CD14-positive monocyte (primary cell): ENCODE measurements around the gene RING1. TPM values are rescaled to one million over a fixed set of nuclear protein-coding genes. Genes with fewer than 3 reads are reported as not detected.
"Not testable (repeated sequence)": the region's sequence is repeated elsewhere in the genome, so short reads cannot be mapped to it uniquely, and the experiment has no call there.

Experiments
- DNase-seq, 3 donors: peaks; one replicate each; pipeline ENCODE4 v3.0.0-alpha.2; 2011 to 2022
- H2AFZ ChIP-seq: 2 replicates; pipeline ENCODE4 v1.6.0; 2012; ENCODE audit warnings: mild to moderate bottlenecking, low read depth, low read length, inconsistent platforms; ENCODE audit not compliant: insufficient read depth, poor library complexity, severe bottlenecking
- H3K27ac ChIP-seq, 2 donors: 1 replicate in 1 of 2; 2 replicates in 1 of 2; pipeline ENCODE4 v1.5.1; 2012 to 2013; ENCODE audit warnings: low read length in 2 of 2, control low read depth in 1 of 2, inconsistent platforms in 1 of 2, low read depth in 1 of 2, mild to moderate bottlenecking in 1 of 2
- H3K27me3 ChIP-seq, 2 donors: one replicate each; pipeline versions ENCODE4 v1.6.0 to v1.6.1; 2011 to 2013; ENCODE audit warnings: low read length in 2 of 2; ENCODE audit not compliant: control insufficient read depth in 2 of 2, insufficient read depth in 2 of 2
- H3K36me3 ChIP-seq, 2 donors: replicated peaks in 1 of 2; 1 replicate in 1 of 2; 2 replicates in 1 of 2; pipeline versions ENCODE4 v1.5.1 to v1.6.1; 2012 to 2013; ENCODE audit warnings: low read length in 2 of 2, control low read depth in 1 of 2, inconsistent platforms in 1 of 2, mild to moderate bottlenecking in 1 of 2; ENCODE audit not compliant: insufficient read depth in 2 of 2, control insufficient read depth in 1 of 2
- H3K4me1 ChIP-seq, 2 donors: 1 replicate in 1 of 2; 2 replicates in 1 of 2; pipeline versions ENCODE4 v1.5.1 to v1.6.1; 2012 to 2013; ENCODE audit warnings: low read length in 2 of 2, control low read depth in 1 of 2, inconsistent platforms in 1 of 2, mild to moderate bottlenecking in 1 of 2, moderate library complexity in 1 of 2; ENCODE audit not compliant: insufficient read depth in 2 of 2, control insufficient read depth in 1 of 2
- H3K4me2 ChIP-seq: replicated peaks from 2 replicates; pipeline ENCODE3; 2012; ENCODE audit warnings: low read length, moderate library complexity, mild to moderate bottlenecking; ENCODE audit not compliant: poor library complexity, severe bottlenecking; ENCODE audit errors: extremely low read depth
- H3K4me3 ChIP-seq, 3 experiments: fragments of 200-600 bp in 1 of 3; sonication (generic) in 1 of 3; replicated peaks in 1 of 3; 1 replicate in 2 of 3; 2 replicates in 1 of 3; pipeline ENCODE4 v1.5.1; 2011 to 2013; ENCODE audit warnings: low read length in 3 of 3, mild to moderate bottlenecking in 3 of 3, control low read depth in 2 of 3, low read depth in 2 of 3, inconsistent platforms in 1 of 3, moderate library complexity in 1 of 3
- H3K79me2 ChIP-seq: 2 replicates; pipeline ENCODE4 v1.6.0; 2012; ENCODE audit warnings: mild to moderate bottlenecking, control low read depth, inconsistent platforms, low read length, moderate library complexity; ENCODE audit not compliant: insufficient read depth
- H3K9ac ChIP-seq: 2 replicates; pipeline ENCODE4 v1.6.0; 2017; ENCODE audit warnings: low read length, mild to moderate bottlenecking; ENCODE audit not compliant: insufficient read depth, poor library complexity, severe bottlenecking
- H3K9me3 ChIP-seq, 2 donors: replicated peaks in 1 of 2; 1 replicate in 1 of 2; 2 replicates in 1 of 2; pipeline versions ENCODE4 v1.5.1 to v1.6.1; 2012 to 2013; ENCODE audit warnings: low read length in 2 of 2, control low read depth in 1 of 2; ENCODE audit not compliant: control insufficient read depth in 1 of 2, insufficient read depth in 1 of 2
- H4K20me1 ChIP-seq: 2 replicates; pipeline ENCODE4 v1.6.0; 2012; ENCODE audit warnings: mild to moderate bottlenecking, low read length, control low read depth, moderate library complexity; ENCODE audit not compliant: insufficient read depth
- H3K27ac Mint-ChIP-seq, 7 donors: one replicate each; pipeline ENCODE4 v1.8.0; 2020; ENCODE audit warnings: mild to moderate bottlenecking in 7 of 7, mixed read lengths in 7 of 7, moderate library complexity in 6 of 7, inconsistent platforms in 2 of 7
- H3K27me3 Mint-ChIP-seq, 3 donors: one replicate each; pipeline ENCODE4 v1.8.0; 2021 to 2022; ENCODE audit warnings: low read depth in 3 of 3, mild to moderate bottlenecking in 3 of 3, mixed read lengths in 3 of 3, moderate library complexity in 3 of 3, inconsistent platforms in 1 of 3
- H3K36me3 Mint-ChIP-seq, 2 donors: one replicate each; pipeline ENCODE4 v1.8.0; 2020; ENCODE audit warnings: mixed read lengths in 2 of 2, inconsistent platforms in 1 of 2, mild to moderate bottlenecking in 1 of 2
- H3K4me1 Mint-ChIP-seq: one replicate; pipeline ENCODE4 v1.8.0; 2020; ENCODE audit warnings: mild to moderate bottlenecking, mixed read lengths
- H3K4me3 Mint-ChIP-seq, 2 donors: one replicate each; pipeline ENCODE4 v1.8.0; 2020; ENCODE audit warnings: mild to moderate bottlenecking in 2 of 2, mixed read lengths in 2 of 2, moderate library complexity in 1 of 2
- H3K9me3 Mint-ChIP-seq, 7 donors: one replicate each; pipeline ENCODE4 v1.8.0; 2020 to 2022; ENCODE audit warnings: mixed read lengths in 7 of 7, mild to moderate bottlenecking in 6 of 7, moderate library complexity in 6 of 7, inconsistent platforms in 2 of 7
- WGBS: methylation state at CpG from one replicate; pipeline ENCODE4 v1.1.5; 2013; ENCODE audit warnings: missing lambda C conversion rate; ENCODE audit not compliant: insufficient coverage; 5-methylcytosine and 5-hydroxymethylcytosine counted together
- intact Hi-C, 2 donors: fragments of 100-400 bp; cut with micrococcal nuclease; formaldehyde crosslinking; loops; one replicate each; pipeline versions ENCODE4 v1.15.0 to v1.15.1; 2023
- polyA plus RNA-seq, 3 donors: library from polyadenylated mRNA; depleted of rRNA in 1 of 3; unstranded in 2 of 3; stranded (reverse) in 1 of 3; fragments of 300-500 nt in 2 of 3; fragments of >200 nt in 1 of 3; fragmentation: Illumina TruSeq in 2 of 3; gene quantifications; 1 replicate in 2 of 3; 2 replicates in 1 of 3; pipeline ENCODE4 v1.2.3, GENCODE V29; 2012 to 2021
- TF ChIP-seq, protein P1 (sequence below): fragments of 200-600 bp; IDR thresholded peaks from one replicate; pipeline ENCODE4 v1.8.0; 2022; ENCODE audit warnings: antibody characterized with exemption, mild to moderate bottlenecking

The RING1 gene
- polyA plus RNA-seq, 3 donors, result 4.6 to 27.9 (median 5.7) TPM

DNA sequence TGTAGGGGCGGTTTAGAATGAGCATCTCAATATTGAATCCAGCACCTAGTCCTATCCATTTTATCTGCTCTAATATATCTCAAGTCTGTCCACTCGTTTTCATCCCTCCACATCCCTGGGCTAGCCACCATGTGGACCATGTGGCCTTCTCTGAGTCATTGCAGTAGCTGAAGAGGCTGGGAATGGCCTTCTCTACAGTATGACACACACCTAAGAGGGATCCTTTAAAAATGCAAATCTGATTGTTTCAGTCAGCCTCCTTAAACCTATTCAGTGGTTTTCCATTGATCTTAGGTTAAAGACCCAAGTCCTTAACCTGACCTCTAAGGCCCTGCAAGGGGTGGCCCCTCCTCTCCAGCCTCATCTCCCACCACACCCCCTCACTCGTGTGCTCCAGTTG, 9.4 kb downstream of the RING1 start:
- Mint-ChIP-seq H3K4me3 (no peak overlapping the region), H3K4me1 (peaks cover 15% of the 10 kb centered on the region), H3K36me3 (peaks cover under 1 to 8% of the 10 kb centered on the region in 2 donors), H3K9me3 (peaks cover 0 to 7% (median under 1%) of the 10 kb centered on the region in 7 donors), H3K27me3 (peaks cover 33 to 37% (median 34%) of the 10 kb centered on the region in 3 donors), H3K27ac (no peak overlapping the region)
- Histone ChIP-seq H4K20me1 (no peaks in the 10 kb centered on the region), H3K4me2 (no peak overlapping the region), H3K4me1 (peaks cover 11 to 13% of the 10 kb centered on the region in 2 donors), H3K9me3 (no peaks in the 10 kb centered on the region), H3K27ac (no peak overlapping the region), H3K36me3 (no peaks in the 10 kb centered on the region), H3K27me3 (peaks cover 12 to 28% of the 10 kb centered on the region in 2 donors), H3K79me2 (no peaks in the 10 kb centered on the region), H3K4me3 (no peak overlapping the region), H2AFZ (no peak overlapping the region), H3K9ac (no peak overlapping the region)
- 69% methylated on average over 2 of the region's 3 CpGs for WGBS
- TF ChIP-seq, protein P1, sequence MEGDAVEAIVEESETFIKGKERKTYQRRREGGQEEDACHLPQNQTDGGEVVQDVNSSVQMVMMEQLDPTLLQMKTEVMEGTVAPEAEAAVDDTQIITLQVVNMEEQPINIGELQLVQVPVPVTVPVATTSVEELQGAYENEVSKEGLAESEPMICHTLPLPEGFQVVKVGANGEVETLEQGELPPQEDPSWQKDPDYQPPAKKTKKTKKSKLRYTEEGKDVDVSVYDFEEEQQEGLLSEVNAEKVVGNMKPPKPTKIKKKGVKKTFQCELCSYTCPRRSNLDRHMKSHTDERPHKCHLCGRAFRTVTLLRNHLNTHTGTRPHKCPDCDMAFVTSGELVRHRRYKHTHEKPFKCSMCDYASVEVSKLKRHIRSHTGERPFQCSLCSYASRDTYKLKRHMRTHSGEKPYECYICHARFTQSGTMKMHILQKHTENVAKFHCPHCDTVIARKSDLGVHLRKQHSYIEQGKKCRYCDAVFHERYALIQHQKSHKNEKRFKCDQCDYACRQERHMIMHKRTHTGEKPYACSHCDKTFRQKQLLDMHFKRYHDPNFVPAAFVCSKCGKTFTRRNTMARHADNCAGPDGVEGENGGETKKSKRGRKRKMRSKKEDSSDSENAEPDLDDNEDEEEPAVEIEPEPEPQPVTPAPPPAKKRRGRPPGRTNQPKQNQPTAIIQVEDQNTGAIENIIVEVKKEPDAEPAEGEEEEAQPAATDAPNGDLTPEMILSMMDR, result no peak
- DNase-seq, result no peak
- intact Hi-C loops, result no loop called here

DNA sequence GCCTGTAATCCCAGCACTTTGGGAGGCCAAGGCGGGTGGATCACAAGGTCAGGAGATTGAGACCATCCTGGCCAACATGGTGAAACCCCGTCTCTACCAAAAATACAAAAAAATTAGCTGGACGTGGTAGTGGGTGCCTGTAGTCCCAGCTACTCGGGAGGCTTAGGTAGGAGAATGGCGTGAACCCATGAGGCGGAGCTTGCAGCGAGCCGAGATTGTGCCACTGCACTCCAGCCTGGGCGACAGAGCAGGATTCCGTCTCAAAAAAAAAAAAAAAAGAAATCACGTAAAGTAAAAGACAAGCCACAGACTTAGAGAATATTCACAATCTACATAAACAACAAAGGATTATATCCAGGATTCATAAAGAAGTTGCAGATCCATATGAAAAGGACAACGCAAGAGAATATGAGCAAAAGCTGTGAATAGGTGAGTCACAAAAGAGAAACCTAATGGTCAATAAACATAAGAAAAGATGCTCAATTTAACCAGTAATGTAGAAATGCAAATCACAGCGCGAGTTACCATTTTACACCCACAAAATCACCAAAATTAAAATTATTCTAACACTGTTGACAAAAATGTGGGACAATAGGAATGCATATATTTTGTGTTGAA, 18.3 kb downstream of the RING1 start:
- H3K79me2 ChIP-seq, intact Hi-C loops: not testable (repeated sequence)

More for the DNA sequence above, 18.3 kb downstream of the RING1 start:
- H3K9me3 Mint-ChIP-seq, H3K36me3 ChIP-seq, H3K36me3 Mint-ChIP-seq, H4K20me1 ChIP-seq, H3K27ac Mint-ChIP-seq, H3K4me1 Mint-ChIP-seq, H3K4me1 ChIP-seq, H3K9ac ChIP-seq, H3K4me3 ChIP-seq, H3K4me3 Mint-ChIP-seq, H3K9me3 ChIP-seq, H3K27ac ChIP-seq, H2AFZ ChIP-seq, H3K4me2 ChIP-seq, DNase-seq: not testable (repeated sequence)
- WGBS, result 57% methylated on average over 6 of the region's 14 CpGs
- peaks cover 15 to 39% of the 10 kb centered on the region in 2 donors for H3K27me3 ChIP-seq
- H3K27me3 Mint-ChIP-seq, result peaks cover 28 to 50% (median 30%) of the 10 kb centered on the region in 3 donors
